ENCODE measurements around the gene KRTAP12-4.

The KRTAP12-4 gene, protein sequence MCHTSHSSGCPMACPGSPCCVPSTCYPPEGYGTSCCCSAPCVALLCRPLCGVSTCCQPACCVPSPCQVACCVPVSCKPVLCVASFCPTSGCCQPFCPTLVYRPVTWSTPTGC

DNA sequence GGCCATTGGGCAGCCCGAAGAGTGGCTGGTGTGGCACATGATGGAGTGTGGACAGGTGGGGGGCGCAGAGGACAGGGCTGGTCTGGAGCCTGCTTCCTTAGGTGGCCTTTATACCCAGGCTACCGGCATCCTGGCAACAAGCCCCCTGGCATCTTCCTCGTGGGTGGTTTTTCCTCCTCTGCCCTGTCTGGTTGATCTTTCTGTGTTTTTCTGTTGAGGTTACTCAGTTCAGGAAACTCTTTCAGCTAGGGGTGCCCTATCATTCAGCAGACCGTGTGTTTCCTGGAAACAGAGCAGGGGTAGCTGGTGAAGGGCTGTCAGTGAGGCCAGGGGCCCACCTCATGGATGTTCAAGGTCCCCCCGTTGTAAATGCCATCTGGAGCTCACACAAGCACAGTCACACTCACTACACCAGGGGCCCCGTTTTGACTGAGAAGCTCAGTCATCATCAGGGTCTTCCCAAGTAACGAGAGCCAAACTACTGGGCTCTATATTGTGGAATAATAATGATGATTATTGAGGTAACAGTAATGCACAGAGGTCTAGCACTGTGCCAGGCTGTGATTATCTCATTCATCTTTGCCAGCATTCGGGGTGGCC, at the start of gene KRTAP12-4:
Gene KRTAP12-4 (minus strand): TSS at position 84 of the 600 bp plus-strand sequence. CDS start 45 bp downstream, at position 39.
- Histone ChIP-seq H3K9me3 (ENCODE audit: severe bottlenecking) (peaks cover 9% of the 10 kb centered on the region), H3K4me3 (ENCODE audit: low read depth, low read length) (no peak within 1 kb of the TSS), H3K27me3 (ENCODE audit: insufficient read depth, low read depth, severe bottlenecking) (no peaks in the 10 kb centered on the region), H3K27ac (no peak within 1 kb of the TSS), H3K36me3 (no peaks in the 10 kb centered on the region)
- DNase-seq = no peak
- TF ChIP-seq, protein P1, sequence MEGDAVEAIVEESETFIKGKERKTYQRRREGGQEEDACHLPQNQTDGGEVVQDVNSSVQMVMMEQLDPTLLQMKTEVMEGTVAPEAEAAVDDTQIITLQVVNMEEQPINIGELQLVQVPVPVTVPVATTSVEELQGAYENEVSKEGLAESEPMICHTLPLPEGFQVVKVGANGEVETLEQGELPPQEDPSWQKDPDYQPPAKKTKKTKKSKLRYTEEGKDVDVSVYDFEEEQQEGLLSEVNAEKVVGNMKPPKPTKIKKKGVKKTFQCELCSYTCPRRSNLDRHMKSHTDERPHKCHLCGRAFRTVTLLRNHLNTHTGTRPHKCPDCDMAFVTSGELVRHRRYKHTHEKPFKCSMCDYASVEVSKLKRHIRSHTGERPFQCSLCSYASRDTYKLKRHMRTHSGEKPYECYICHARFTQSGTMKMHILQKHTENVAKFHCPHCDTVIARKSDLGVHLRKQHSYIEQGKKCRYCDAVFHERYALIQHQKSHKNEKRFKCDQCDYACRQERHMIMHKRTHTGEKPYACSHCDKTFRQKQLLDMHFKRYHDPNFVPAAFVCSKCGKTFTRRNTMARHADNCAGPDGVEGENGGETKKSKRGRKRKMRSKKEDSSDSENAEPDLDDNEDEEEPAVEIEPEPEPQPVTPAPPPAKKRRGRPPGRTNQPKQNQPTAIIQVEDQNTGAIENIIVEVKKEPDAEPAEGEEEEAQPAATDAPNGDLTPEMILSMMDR (IDR thresholded peaks at IDR 0.05; ENCODE audit: low read depth, low read length) = no peak

DNA sequence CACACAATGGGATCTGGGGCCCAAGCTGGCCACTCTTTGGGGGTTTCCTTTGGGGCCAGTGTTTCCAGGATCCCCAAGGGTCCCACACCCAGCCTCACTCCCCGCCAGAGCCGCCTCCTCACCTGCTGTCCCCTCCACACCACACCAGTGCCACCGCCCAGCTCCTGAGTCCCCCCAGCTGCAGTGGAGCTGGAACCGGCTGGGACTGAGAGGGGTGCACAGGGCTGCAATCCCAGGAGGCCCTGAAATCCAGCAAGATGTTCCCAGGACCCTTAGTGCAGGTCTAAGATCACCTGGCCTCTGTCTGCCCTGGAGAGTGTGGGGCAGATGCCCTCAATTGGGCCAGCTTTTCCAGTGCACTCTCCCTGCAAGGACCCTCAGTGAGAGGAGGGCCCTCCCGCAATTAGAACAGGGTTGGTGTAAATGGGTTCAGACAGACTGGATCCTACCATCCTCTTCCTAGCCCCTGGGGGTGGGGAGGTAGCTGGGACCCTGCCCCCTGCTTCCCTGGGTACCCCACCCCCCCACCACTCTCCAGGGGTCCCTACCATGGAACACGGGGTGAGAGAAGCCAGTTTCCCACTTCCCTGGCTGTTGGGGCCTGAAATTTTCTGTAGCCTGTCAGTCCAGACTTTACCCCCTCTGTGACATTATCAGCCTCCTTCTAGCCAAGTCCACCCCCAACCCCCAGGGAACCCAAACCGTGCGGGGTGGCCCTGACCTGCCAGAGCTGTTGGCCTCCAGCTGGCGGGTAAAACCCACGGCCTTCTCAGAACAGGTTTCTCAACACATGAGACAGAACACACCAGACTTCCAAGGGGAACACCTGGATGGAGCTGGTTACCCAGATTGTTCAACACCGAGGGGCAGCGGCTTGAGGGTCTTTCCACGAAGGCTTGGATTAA, 49.5 kb upstream of the KRTAP12-4 start:
- TF ChIP-seq, protein P1 (IDR thresholded peaks at IDR 0.05; ENCODE audit: low read depth, low read length) = no peak
- Histone ChIP-seq H3K36me3 (no peaks in the 10 kb centered on the region), H3K4me3 (ENCODE audit: low read depth, low read length) (no peak overlapping the region), H3K27me3 (ENCODE audit: insufficient read depth, low read depth, severe bottlenecking) (no peaks in the 10 kb centered on the region), H3K27ac (peak overlapping the region; percentile 27), H3K9me3 (ENCODE audit: severe bottlenecking) (no peaks in the 10 kb centered on the region)
- DNase-seq = peak; percentile 11

DNA sequence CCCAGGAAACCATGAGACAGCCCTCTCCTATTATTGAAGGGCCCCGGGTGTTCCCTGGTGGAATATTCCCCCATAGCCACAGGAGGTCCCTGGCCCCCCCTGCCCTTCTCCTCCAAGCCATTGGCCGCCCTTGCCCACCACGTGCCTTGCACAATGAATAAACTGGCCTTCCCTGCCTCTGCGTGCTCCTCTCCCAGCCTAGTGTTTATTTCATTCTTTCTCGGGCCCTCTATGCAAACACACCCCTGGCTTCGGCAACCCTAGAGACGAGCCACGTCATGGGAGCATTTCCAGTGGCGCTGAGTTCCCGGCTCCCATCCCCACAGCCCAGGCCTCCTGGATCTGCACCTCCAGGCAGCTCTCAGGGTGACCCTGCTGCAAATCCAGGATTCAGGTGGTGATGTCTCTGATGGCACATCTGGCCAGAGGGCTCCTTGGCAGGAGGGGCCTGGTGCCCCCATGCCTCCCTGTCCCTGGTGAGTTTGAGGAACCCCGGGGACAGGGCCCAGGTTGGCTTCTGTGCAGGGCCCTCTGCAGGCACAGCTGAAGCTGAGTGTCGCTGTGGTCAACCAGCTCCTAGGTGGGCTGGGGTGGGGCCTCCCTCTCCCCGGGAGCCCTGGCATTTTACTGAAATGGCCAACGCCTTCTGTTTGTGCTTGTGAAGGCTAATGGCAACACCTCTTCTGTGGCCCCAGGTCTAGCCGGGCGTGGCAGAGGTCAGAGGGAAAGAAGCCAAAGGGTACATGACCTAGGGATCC, 48.7 kb upstream of the KRTAP12-4 start:
- Histone ChIP-seq H3K27me3 (ENCODE audit: insufficient read depth, low read depth, severe bottlenecking) (no peaks in the 10 kb centered on the region), H3K4me3 (ENCODE audit: low read depth, low read length) (no peak overlapping the region), H3K36me3 (no peaks in the 10 kb centered on the region), H3K27ac (no peak overlapping the region), H3K9me3 (ENCODE audit: severe bottlenecking) (no peaks in the 10 kb centered on the region)
- TF ChIP-seq, protein P1 (IDR thresholded peaks at IDR 0.05; ENCODE audit: low read depth, low read length) = no peak
- peak; percentile 6 for DNase-seq

DNA sequence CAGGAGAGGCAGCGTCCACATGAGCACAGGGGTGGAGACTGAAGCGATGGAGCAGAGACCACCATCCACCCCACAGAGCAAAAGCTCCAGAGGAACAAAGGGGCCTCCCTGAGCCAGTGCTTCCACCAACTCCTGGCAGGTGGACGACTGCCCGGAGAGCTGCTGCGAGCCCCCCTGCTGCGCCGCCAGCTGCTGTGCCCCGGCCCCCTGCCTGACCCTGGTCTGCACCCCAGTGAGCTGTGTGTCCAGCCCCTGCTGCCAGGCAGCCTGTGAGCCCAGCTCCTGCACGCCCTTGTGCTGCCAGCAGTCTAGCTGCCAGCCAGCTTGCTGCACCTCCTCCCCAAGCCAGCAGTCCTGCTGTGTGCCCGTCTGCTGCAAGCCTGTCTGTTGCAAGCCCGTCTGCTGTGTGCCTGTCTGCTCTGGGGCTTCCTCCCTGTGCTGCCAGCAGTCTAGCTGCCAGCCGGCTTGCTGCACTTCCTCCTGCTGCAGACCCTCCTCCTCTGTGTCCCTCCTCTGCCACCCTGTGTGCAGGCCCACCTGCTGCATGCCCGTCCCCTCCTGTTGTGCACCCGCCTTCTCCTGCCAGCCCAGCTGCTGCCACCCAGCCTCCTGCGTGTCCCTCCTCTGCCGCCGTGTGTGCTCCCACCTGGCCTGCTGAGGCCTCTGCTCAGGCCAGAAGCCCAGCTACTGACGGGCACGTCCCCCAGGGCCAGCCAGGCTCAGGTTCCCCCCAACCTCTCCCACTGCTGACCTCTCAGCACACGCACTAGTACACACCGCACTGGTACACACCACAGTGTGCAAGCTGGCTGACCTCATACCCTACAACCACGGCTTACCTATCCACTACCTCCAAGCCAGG, 47.9 kb upstream of the KRTAP12-4 start:
- H3K4me3 ChIP-seq (ENCODE audit: low read depth, low read length) = peak overlapping the region; percentile 34
- no peaks in the 10 kb centered on the region for H3K27me3 ChIP-seq (ENCODE audit: insufficient read depth, low read depth, severe bottlenecking)
- H3K27ac ChIP-seq = peak overlapping the region; percentile 68
- H3K9me3 ChIP-seq (ENCODE audit: severe bottlenecking) = no peaks in the 10 kb centered on the region
- peak; percentile 45 for DNase-seq
- TF ChIP-seq, protein P1 (IDR thresholded peaks at IDR 0.05; ENCODE audit: low read depth, low read length) = no peak
- no peaks in the 10 kb centered on the region for H3K36me3 ChIP-seq

DNA sequence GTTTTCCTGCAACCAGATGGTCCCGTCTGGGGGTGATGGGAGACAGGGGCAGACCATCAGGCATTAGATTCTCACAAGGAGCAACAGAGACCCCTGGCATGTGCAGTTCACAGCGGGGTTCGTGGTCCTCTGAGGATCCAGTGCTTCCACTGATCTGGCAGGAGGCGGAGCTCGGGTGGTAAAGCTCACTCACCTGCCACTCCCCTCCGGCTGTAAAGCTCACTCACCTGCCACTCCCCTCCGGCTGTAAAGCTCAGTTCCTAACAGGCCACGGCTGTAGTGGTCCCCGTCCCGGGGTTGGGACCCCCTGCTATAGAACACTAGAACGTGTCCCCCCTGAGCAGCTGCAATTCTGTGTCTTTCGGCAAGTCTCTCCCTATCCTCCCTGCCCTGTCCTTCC, 47.1 kb upstream of the KRTAP12-4 start:
- Histone ChIP-seq H3K36me3 (no peaks in the 10 kb centered on the region), H3K9me3 (ENCODE audit: severe bottlenecking) (no peaks in the 10 kb centered on the region), H3K27me3 (ENCODE audit: insufficient read depth, low read depth, severe bottlenecking) (no peaks in the 10 kb centered on the region), H3K4me3 (ENCODE audit: low read depth, low read length) (peak overlapping the region; percentile 34), H3K27ac (peak overlapping the region; percentile 68)
- DNase-seq = peak; percentile 74
- TF ChIP-seq, protein P1 (IDR thresholded peaks at IDR 0.05; ENCODE audit: low read depth, low read length) = no peak
